Measurements from ENCODE around the gene TMEM72. TPM values are rescaled to one million over a fixed set of nuclear protein-coding genes. Genes with fewer than 3 reads are reported as not detected.

The TMEM72 gene
- total RNA-seq, 2 donors from 2014 or later: 14.5 to 17.6 TPM

- no peak overlapping the region for H3K4me3 ChIP-seq
- no peak overlapping the region for H3K27ac ChIP-seq
- intact Hi-C loops (cut with DNase I): no loop called here
- H3K27me3 ChIP-seq: no peaks in the 10 kb centered on the region
- no peaks in the 10 kb centered on the region for H3K9me3 ChIP-seq
- TF ChIP-seq, protein P1, sequence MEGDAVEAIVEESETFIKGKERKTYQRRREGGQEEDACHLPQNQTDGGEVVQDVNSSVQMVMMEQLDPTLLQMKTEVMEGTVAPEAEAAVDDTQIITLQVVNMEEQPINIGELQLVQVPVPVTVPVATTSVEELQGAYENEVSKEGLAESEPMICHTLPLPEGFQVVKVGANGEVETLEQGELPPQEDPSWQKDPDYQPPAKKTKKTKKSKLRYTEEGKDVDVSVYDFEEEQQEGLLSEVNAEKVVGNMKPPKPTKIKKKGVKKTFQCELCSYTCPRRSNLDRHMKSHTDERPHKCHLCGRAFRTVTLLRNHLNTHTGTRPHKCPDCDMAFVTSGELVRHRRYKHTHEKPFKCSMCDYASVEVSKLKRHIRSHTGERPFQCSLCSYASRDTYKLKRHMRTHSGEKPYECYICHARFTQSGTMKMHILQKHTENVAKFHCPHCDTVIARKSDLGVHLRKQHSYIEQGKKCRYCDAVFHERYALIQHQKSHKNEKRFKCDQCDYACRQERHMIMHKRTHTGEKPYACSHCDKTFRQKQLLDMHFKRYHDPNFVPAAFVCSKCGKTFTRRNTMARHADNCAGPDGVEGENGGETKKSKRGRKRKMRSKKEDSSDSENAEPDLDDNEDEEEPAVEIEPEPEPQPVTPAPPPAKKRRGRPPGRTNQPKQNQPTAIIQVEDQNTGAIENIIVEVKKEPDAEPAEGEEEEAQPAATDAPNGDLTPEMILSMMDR (IDR thresholded peaks at IDR 0.05): no peak
- no peak overlapping the region for H3K9ac ChIP-seq (ENCODE audit: low read depth in 2 of 2, low read length in 2 of 2)
- DNase-seq: no peak
- H3K4me1 ChIP-seq: peaks cover 12% of the 10 kb centered on the region
- H3K36me3 ChIP-seq: no peaks in the 10 kb centered on the region
These were observed 74.1 kb downstream of the TMEM72 start for GRCh38 chr10:44985175-44985681.

DNA sequence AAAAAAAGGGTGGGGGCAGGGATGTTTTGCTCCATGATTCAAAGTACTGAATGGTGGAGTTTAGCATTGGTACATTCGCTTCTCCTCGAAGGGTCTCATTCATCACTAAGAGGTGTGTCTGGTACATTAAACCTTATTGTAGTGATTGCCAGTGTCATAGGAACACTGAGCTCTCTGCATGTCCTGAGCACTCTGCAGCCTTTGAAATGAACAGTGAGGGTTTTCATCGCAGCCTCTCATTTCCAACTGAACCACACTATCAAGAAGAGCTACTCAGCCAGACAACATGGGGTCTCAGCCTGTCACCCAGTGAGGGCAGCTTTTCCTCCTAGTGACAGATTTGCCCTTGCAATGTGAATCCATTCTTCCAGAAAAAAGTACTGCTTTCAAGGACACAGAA, 75.0 kb downstream of the TMEM72 start:
- no peak overlapping the region for H3K9ac ChIP-seq (ENCODE audit: low read depth in 2 of 2, low read length in 2 of 2)
- no peak overlapping the region for H3K27ac ChIP-seq
- intact Hi-C loops (cut with DNase I): no loop called here
- H3K4me1 ChIP-seq: peaks cover 8% of the 10 kb centered on the region
- TF ChIP-seq, protein P1 (IDR thresholded peaks at IDR 0.05): no peak
- no peaks in the 10 kb centered on the region for H3K9me3 ChIP-seq
- H3K4me3 ChIP-seq: no peak overlapping the region
- no peaks in the 10 kb centered on the region for H3K27me3 ChIP-seq
- no peak for DNase-seq
- H3K36me3 ChIP-seq: no peaks in the 10 kb centered on the region

Other genes starting within 250 kb of the TMEM72 start
- 10 to 100 TPM; 13.1 to 19.9 TPM for gene RASSF4, start 48.5 kb downstream of the TMEM72 start, total RNA-seq
- 10 to 100 TPM; 11.1 to 20.2 TPM for gene DEPP1, start 67.5 kb downstream of the TMEM72 start, total RNA-seq
- gene ZNF22, start 89.6 kb downstream of the TMEM72 start, total RNA-seq: 10 to 100 TPM; 16.5 to 17.3 TPM